Measurements from ENCODE around the gene ZNF236. TPM values are rescaled to one million over a fixed set of nuclear protein-coding genes. Genes with fewer than 3 reads are reported as not detected.

Gene ZNF236
- total and polyA plus RNA-seq, 2 donors (not counting 1 experiment from before 2014, with no cell fraction given), result 8.9 to 39.5 TPM

DNA sequence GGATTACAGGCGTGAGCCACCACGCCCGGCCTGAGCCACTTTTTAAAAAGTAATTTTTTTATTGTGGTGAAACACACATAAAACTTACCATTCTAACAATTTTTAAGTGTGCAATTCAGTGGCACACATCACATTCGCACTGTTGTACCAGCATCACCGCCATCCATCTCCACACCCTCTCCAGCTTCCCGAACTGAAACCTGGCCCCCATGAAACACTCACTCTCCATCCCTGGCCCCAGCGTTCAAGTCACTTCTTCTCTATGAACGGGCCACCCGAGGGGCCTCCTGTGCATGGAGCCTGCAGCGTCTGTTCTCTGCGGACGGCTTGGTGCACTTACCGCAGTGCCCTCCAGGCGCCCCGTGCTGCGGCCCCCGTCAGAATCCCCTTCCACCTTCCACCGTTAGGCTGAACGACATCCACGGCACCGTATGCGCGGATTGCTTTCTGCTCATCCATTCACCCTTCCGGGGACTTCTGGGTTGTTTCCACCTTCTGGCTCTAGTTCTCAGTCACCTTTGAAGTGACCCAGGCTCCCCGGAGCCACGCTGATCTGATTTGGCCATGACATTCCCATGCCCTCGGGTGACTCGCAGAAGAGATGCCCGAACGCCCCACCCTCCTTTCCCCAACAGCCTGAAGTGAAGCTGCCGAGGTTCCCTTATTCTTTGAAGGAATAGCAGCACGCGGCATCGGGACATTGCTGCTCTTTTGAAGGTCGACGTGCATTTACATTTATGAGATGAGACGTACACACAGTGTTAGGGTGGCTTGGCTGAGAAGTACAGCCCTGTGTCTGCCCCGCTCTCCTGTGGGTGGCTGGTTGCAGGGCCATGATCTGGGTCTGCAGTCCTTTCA, 175.8 kb downstream of the ZNF236 start:
- POLR2A ChIA-PET, result no interaction called here
- H3K4me3 Mint-ChIP-seq, result no peak overlapping the region

DNA sequence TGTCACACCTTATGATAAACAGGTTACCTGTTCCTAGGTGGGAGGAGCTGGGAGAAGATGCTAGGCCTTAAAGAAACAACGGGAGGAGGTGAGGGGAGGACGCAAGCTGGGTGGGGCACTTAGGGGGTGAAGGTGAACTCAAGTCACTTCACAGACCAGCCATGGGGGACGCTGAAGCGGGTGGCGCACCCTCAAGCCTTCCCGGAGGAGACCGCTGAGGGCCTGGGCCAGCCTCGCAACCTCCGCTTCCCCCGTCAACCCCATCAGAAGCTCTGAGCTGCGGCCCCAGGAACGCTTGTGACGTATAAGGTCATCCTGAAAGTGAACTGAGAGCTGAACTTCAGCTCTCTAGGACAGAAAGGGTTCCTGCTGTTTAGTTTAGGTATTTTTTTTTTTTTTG, 176.7 kb downstream of the ZNF236 start:
- Mint-ChIP-seq H3K4me1 (peaks cover 8% of the 10 kb centered on the region), H3K27ac (no peak overlapping the region), H3K9me3 (ENCODE audit: insufficient read depth) (no peaks in the 10 kb centered on the region), H3K27me3 (no peaks in the 10 kb centered on the region), H3K4me3 (no peak overlapping the region)
- intact Hi-C loops (cut with micrococcal nuclease), result no loop called here
- H3K9ac ChIP-seq (ENCODE audit: low read length), result no peak overlapping the region
- H3K27ac ChIP-seq (ENCODE audit: low read length in 2 of 2), result no peak overlapping the region
- H3K27me3 ChIP-seq (replicated peaks in 1 of 4; ENCODE audit: control extremely low read depth in 1 of 4, control insufficient read depth in 3 of 4, insufficient read depth in 4 of 4, low read length in 3 of 4), result peaks cover 0 to 2% (median 0%) of the 10 kb centered on the region in 4 experiments
- H4K20me1 ChIP-seq (ENCODE audit: control insufficient read depth, insufficient read depth, low read length, poor library complexity, severe bottlenecking), result no peaks in the 10 kb centered on the region
- POLR2A ChIA-PET, result no interaction called here
- H3K79me2 ChIP-seq (ENCODE audit: control insufficient read depth, insufficient read depth, low read length), result no peaks in the 10 kb centered on the region
- H3K4me1 ChIP-seq (ENCODE audit: control insufficient read depth in 2 of 2, insufficient read depth in 2 of 2, low read length in 2 of 2), result peaks cover 0 to 5% of the 10 kb centered on the region in 2 donors
- WGBS (ENCODE audit: insufficient coverage), result 91% methylated on average over 11 of the region's 13 CpGs
- no peak overlapping the region for H2AFZ ChIP-seq (ENCODE audit: insufficient read depth, low read depth, low read length, poor library complexity, severe bottlenecking)
- no peak overlapping the region for H3K4me3 ChIP-seq (ENCODE audit: control extremely low read depth in 1 of 5, extremely low read depth in 1 of 5, insufficient read depth in 1 of 5, low read depth in 2 of 5, low read length in 4 of 5)
- ATAC-seq (ENCODE audit: low read depth) (no peak), DNase-seq (no peak)
- no peak overlapping the region for H3K4me2 ChIP-seq (replicated peaks; ENCODE audit: low read depth, low read length, poor library complexity, severe bottlenecking)
- H3K9me3 ChIP-seq (ENCODE audit: control extremely low read depth in 1 of 3, control insufficient read depth in 2 of 3, insufficient read depth in 1 of 3, low read length in 2 of 3), result no peaks in the 10 kb centered on the region
- TF ChIP-seq, protein P1, sequence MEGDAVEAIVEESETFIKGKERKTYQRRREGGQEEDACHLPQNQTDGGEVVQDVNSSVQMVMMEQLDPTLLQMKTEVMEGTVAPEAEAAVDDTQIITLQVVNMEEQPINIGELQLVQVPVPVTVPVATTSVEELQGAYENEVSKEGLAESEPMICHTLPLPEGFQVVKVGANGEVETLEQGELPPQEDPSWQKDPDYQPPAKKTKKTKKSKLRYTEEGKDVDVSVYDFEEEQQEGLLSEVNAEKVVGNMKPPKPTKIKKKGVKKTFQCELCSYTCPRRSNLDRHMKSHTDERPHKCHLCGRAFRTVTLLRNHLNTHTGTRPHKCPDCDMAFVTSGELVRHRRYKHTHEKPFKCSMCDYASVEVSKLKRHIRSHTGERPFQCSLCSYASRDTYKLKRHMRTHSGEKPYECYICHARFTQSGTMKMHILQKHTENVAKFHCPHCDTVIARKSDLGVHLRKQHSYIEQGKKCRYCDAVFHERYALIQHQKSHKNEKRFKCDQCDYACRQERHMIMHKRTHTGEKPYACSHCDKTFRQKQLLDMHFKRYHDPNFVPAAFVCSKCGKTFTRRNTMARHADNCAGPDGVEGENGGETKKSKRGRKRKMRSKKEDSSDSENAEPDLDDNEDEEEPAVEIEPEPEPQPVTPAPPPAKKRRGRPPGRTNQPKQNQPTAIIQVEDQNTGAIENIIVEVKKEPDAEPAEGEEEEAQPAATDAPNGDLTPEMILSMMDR (IDR thresholded peaks at IDR 0.05), result no peak
- TF ChIP-seq EZH2 (IDR thresholded peaks at IDR 0.05; ENCODE audit: borderline replicate concordance, insufficient read depth, low read depth, low read length, poor library complexity, severe bottlenecking), result no peak
- H3K36me3 ChIP-seq (replicated peaks in 1 of 2; ENCODE audit: control extremely low read depth in 1 of 2, control insufficient read depth in 1 of 2, extremely low read depth in 1 of 2, insufficient read depth in 2 of 2, low read length in 1 of 2), result no peaks in the 10 kb centered on the region
- CTCF ChIA-PET, result interaction anchor here (1.1 to 7.6 kb wide), 17 partner anchors 8 to 470 kb away, joined by 3 to 167 read pairs (median 13); no protein-coding TSS in a partner anchor

More for the DNA sequence above, 175.8 kb downstream of the ZNF236 start:
- no peak overlapping the region for H3K4me3 ChIP-seq (ENCODE audit: control extremely low read depth in 1 of 5, extremely low read depth in 1 of 5, insufficient read depth in 1 of 5, low read depth in 2 of 5, low read length in 4 of 5)
- Mint-ChIP-seq H3K9me3 (ENCODE audit: insufficient read depth) (no peaks in the 10 kb centered on the region), H3K27ac (no peak overlapping the region), H3K4me1 (peaks cover 8% of the 10 kb centered on the region), H3K27me3 (no peaks in the 10 kb centered on the region)
- no peaks in the 10 kb centered on the region for H3K9me3 ChIP-seq (ENCODE audit: control extremely low read depth in 1 of 3, control insufficient read depth in 2 of 3, insufficient read depth in 1 of 3, low read length in 2 of 3)
- H3K4me1 ChIP-seq (ENCODE audit: control insufficient read depth in 2 of 2, insufficient read depth in 2 of 2, low read length in 2 of 2), result peaks cover 0 to 4% of the 10 kb centered on the region in 2 donors
- no peak overlapping the region for H2AFZ ChIP-seq (ENCODE audit: insufficient read depth, low read depth, low read length, poor library complexity, severe bottlenecking)
- CTCF ChIA-PET, result interaction anchor here (1.1 to 7.9 kb wide), 13 partner anchors 8 to 213 kb away, joined by 3 to 167 read pairs (median 20); partner anchors contain the start of gene MBP
- no peaks in the 10 kb centered on the region for H3K36me3 ChIP-seq (replicated peaks in 1 of 2; ENCODE audit: control extremely low read depth in 1 of 2, control insufficient read depth in 1 of 2, extremely low read depth in 1 of 2, insufficient read depth in 2 of 2, low read length in 1 of 2)
- ATAC-seq (ENCODE audit: low read depth), result no peak
- TF ChIP-seq, protein P1 (IDR thresholded peaks at IDR 0.05), result no peak
- TF ChIP-seq EZH2 (IDR thresholded peaks at IDR 0.05; ENCODE audit: borderline replicate concordance, insufficient read depth, low read depth, low read length, poor library complexity, severe bottlenecking), result no peak
- WGBS (ENCODE audit: insufficient coverage), result 95% methylated on average over 31 of the region's 38 CpGs
- no peak overlapping the region for H3K9ac ChIP-seq (ENCODE audit: low read length)
- H4K20me1 ChIP-seq (ENCODE audit: control insufficient read depth, insufficient read depth, low read length, poor library complexity, severe bottlenecking), result no peaks in the 10 kb centered on the region
- H3K27me3 ChIP-seq (replicated peaks in 1 of 4; ENCODE audit: control extremely low read depth in 1 of 4, control insufficient read depth in 3 of 4, insufficient read depth in 4 of 4, low read length in 3 of 4), result peaks cover 0 to 2% (median 0%) of the 10 kb centered on the region in 4 experiments
- no peaks in the 10 kb centered on the region for H3K79me2 ChIP-seq (ENCODE audit: control insufficient read depth, insufficient read depth, low read length)
- no peak for DNase-seq
- no peak overlapping the region for H3K4me2 ChIP-seq (replicated peaks; ENCODE audit: low read depth, low read length, poor library complexity, severe bottlenecking)
- intact Hi-C loops (cut with micrococcal nuclease), result no loop called here
- H3K27ac ChIP-seq (ENCODE audit: low read length in 2 of 2), result no peak overlapping the region
